Measurements from ENCODE around the gene IGF2BP1. TPM values are rescaled to one million over a fixed set of nuclear protein-coding genes. Genes with fewer than 3 reads are reported as not detected.

Gene IGF2BP1
- total RNA-seq (10 to 100 TPM in 1 of 9 donors, 1 to 10 TPM in 1, under 1 TPM in 4, not detected in 3; under 0.01 to 15.5 (median 0.50) TPM), polyA plus RNA-seq (under 1 TPM in 2 of 3 donors, not detected in 1; under 0.01 to 0.02 TPM)
- long read RNA-seq, donor 1, partial matches to known transcripts: 0 of 1 reads
- long read RNA-seq, donor 1, other reads (novel, unspliced or antisense): 0 of 1 reads
- long read RNA-seq, donor 2, full-length matches to known transcripts: 1 of 1 reads
- long read RNA-seq, donor 2, partial matches to known transcripts: 0 of 1 reads
- long read RNA-seq, donor 2, other reads (novel, unspliced or antisense): 0 of 1 reads
- long read RNA-seq, donor 3, full-length matches to known transcripts: 2 of 2 reads
- long read RNA-seq, donor 3, partial matches to known transcripts: 0 of 2 reads
- long read RNA-seq, donor 3, other reads (novel, unspliced or antisense): 0 of 2 reads
- long read RNA-seq, donor 4: 0 reads
- long read RNA-seq, donor 5, partial matches to known transcripts: 0 of 2 reads
- long read RNA-seq, donor 5, other reads (novel, unspliced or antisense): 2 of 2 reads
- long read RNA-seq, donor 6: 0 reads
- long read RNA-seq, donor 7, partial matches to known transcripts: 0 of 1 reads
- long read RNA-seq, donor 7, other reads (novel, unspliced or antisense): 0 of 1 reads
- long read RNA-seq, donor 8, full-length matches to known transcripts: 1 of 1 reads
- long read RNA-seq, donor 8, partial matches to known transcripts: 0 of 1 reads
- long read RNA-seq, donor 8, other reads (novel, unspliced or antisense): 0 of 1 reads
- long read RNA-seq, donor 9, partial matches to known transcripts: 10 of 11 reads
- long read RNA-seq, donor 9, other reads (novel, unspliced or antisense): 0 of 11 reads
- long read RNA-seq, donor 10, full-length matches to known transcripts: 2 of 2 reads
- long read RNA-seq, donor 10, partial matches to known transcripts: 0 of 2 reads
- long read RNA-seq, donor 10, other reads (novel, unspliced or antisense): 0 of 2 reads

DNA sequence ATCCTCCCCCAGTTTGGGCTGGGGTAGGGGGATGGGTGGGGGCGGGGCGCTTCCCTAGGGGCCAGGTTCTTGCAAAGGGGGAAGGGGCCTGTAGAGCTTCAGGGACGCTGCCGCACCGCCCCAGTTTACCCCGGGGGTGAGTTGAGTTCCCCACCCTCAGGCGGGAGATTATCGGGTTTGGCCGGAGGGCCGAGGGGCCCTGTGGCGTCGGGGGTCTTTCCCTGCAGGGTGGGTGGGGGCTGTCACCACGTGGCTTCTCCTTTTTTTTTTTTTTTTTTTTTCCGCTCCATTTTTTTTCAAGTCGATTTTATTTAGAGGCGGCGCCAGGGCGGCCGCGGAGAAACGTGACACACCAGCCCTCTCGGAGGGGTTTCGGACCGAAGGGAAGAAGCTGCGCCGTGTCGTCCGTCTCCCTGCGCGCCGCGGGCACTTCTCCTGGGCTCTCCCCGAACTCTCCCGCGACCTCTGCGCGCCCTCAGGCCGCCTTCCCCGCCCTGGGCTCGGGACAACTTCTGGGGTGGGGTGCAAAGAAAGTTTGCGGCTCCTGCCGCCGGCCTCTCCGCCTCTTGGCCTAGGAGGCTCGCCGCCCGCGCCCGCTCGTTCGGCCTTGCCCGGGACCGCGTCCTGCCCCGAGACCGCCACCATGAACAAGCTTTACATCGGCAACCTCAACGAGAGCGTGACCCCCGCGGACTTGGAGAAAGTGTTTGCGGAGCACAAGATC lies at the start of gene IGF2BP1:
TSS of gene IGF2BP1 (plus strand) at position 283 of the 724 bp plus-strand sequence. CDS start at position 644, 361 bp downstream.
- Histone ChIP-seq H3K36me3 (replicated peaks in 1 of 2) (no peaks in the 10 kb centered on the region), H3K27ac (no peak within 1 kb of the TSS), H3K9me3 (replicated peaks in 1 of 3) (peaks cover 0 to 3% (median 0%) of the 10 kb centered on the region in 3 donors), H3K4me1 (replicated peaks in 1 of 2) (no peaks in the 10 kb centered on the region), H3K4me3 (no peak within 1 kb of the TSS), H3K27me3 (peaks cover 96% of the 10 kb centered on the region)
- WGBS, 4 donors: 3 to 5% (median 4%) methylated on average over 44 to 62 of the region's 62 CpGs
- no peak for DNase-seq
- intact Hi-C loops (cut with DNase I): no loop called here
- no peak for TF ChIP-seq CTCF (IDR thresholded peaks at IDR 0.05)
- no peak for TF ChIP-seq POLR2A (IDR thresholded peaks at IDR 0.05)

- H3K36me3 ChIP-seq (replicated peaks in 1 of 2): no peaks in the 10 kb centered on the region
- no peak for DNase-seq
- intact Hi-C loops (cut with DNase I): no loop called here
- TF ChIP-seq CTCF (IDR thresholded peaks at IDR 0.05): no peak
- TF ChIP-seq POLR2A (IDR thresholded peaks at IDR 0.05): no peak
- no peak overlapping the region for H3K27ac ChIP-seq
- H3K4me1 ChIP-seq (replicated peaks in 1 of 2): no peaks in the 10 kb centered on the region
- H3K9me3 ChIP-seq (replicated peaks in 1 of 3): no peaks in the 10 kb centered on the region
- no peak overlapping the region for H3K4me3 ChIP-seq
- WGBS, 4 donors: 73 to 79% (median 74%) methylated on average over 4 to 5 of the region's 5 CpGs
- H3K27me3 ChIP-seq: peaks cover 4% of the 10 kb centered on the region
These were observed 45.6 kb upstream of the IGF2BP1 start for GRCh38 chr17:48951572-48951971.

- H3K36me3 ChIP-seq (replicated peaks in 1 of 2): no peaks in the 10 kb centered on the region
- WGBS, 4 donors: 24 to 37% (median 29%) methylated on average over 5 of the region's 5 CpGs
- intact Hi-C loops (cut with DNase I): no loop called here
- no peak for DNase-seq
- no peak overlapping the region for H3K4me3 ChIP-seq
- TF ChIP-seq POLR2A (IDR thresholded peaks at IDR 0.05) (no peak), CTCF (IDR thresholded peaks at IDR 0.05) (no peak)
- no peaks in the 10 kb centered on the region for H3K4me1 ChIP-seq (replicated peaks in 1 of 2)
- no peak overlapping the region for H3K27ac ChIP-seq
- peaks cover 4% of the 10 kb centered on the region for H3K27me3 ChIP-seq
- H3K9me3 ChIP-seq (replicated peaks in 1 of 3): no peaks in the 10 kb centered on the region
These were observed 44.3 kb upstream of the IGF2BP1 start for GRCh38 chr17:48952904-48953303.

Measured in adrenal gland (tissue), 19 donors.